Osteoblast (primary cell): Measurements from ENCODE around the gene TOMM70. TPM values are rescaled to one million over a fixed set of nuclear protein-coding genes. Genes with fewer than 3 reads are reported as not detected.

Source experiments
- DNase-seq: peaks from one replicate; pipeline ENCODE4 v3.0.0; 2011; ENCODE audit warnings: low spot score, mixed read lengths; ENCODE audit not compliant: insufficient read length; ENCODE audit errors: missing footprints
- H2AFZ ChIP-seq: 2 replicates; pipeline ENCODE4 v1.6.0; 2011; ENCODE audit warnings: mild to moderate bottlenecking, low read length
- H3K27ac ChIP-seq: 2 replicates; pipeline ENCODE4 v1.5.1; 2011; ENCODE audit warnings: mild to moderate bottlenecking, low read depth, low read length, moderate library complexity
- H3K27me3 ChIP-seq: 2 replicates; pipeline ENCODE4 v1.6.0; 2012; ENCODE audit warnings: mild to moderate bottlenecking, control low read depth, inconsistent platforms, low read length, moderate library complexity; ENCODE audit not compliant: insufficient read depth
- H3K36me3 ChIP-seq: 2 replicates; pipeline ENCODE4 v1.5.1; 2011; ENCODE audit warnings: mild to moderate bottlenecking, low read length, control low read depth, moderate library complexity; ENCODE audit not compliant: insufficient read depth
- H3K4me1 ChIP-seq: 2 replicates; pipeline ENCODE4 v1.5.1; 2011; ENCODE audit warnings: mild to moderate bottlenecking, low read length, control low read depth, moderate library complexity; ENCODE audit not compliant: insufficient read depth
- H3K4me2 ChIP-seq: 2 replicates; pipeline ENCODE4 v1.6.0; 2011; ENCODE audit warnings: mild to moderate bottlenecking, low read length; ENCODE audit not compliant: insufficient read depth
- H3K4me3 ChIP-seq: fragments of 200-600 bp; sonication (generic); 3 replicates; pipeline ENCODE4 v1.5.1; 2012; ENCODE audit warnings: mild to moderate bottlenecking, low read length, inconsistent platforms; ENCODE audit not compliant: insufficient read depth
- H3K79me2 ChIP-seq: 2 replicates; pipeline ENCODE4 v1.6.0; 2012; ENCODE audit warnings: mild to moderate bottlenecking, low read length, control low read depth, inconsistent platforms; ENCODE audit not compliant: insufficient read depth
- H3K9me3 ChIP-seq: 2 replicates; pipeline ENCODE4 v1.5.1; 2011; ENCODE audit warnings: low read depth, low read length, control low read depth
- H4K20me1 ChIP-seq: 2 replicates; pipeline ENCODE4 v1.6.0; 2012; ENCODE audit warnings: mild to moderate bottlenecking, low read length, control low read depth; ENCODE audit not compliant: insufficient read depth
- CTCF ChIP-seq: IDR thresholded peaks from 2 replicates; pipeline ENCODE4 v1.5.1; 2011; ENCODE audit warnings: mild to moderate bottlenecking, low read depth, low read length, moderate library complexity; ENCODE audit errors: extremely low read depth
- total RNA-seq: library from RNA; depleted of rRNA; stranded (reverse); fragments of >200 nt; gene quantifications from 2 replicates; pipeline ENCODE4 v1.2.3, GENCODE V29; 2012

Gene TOMM70
- total RNA-seq, 1 donor = 52.5 TPM

GRCh38 chr3:100324044-100324443 is 76.8 kb downstream of the TOMM70 start:
- Histone ChIP-seq H3K4me1 (no peaks in the 10 kb centered on the region), H3K27me3 (no peaks in the 10 kb centered on the region), H4K20me1 (no peaks in the 10 kb centered on the region), H3K27ac (no peak overlapping the region), H2AFZ (no peak overlapping the region), H3K4me3 (no peak overlapping the region), H3K36me3 (peaks cover 39% of the 10 kb centered on the region), H3K79me2 (no peaks in the 10 kb centered on the region), H3K4me2 (no peak overlapping the region), H3K9me3 (no peaks in the 10 kb centered on the region)
- TF ChIP-seq CTCF = no peak
- no peak for DNase-seq

GRCh38 chr3:100319951-100320350 is 80.9 kb downstream of the TOMM70 start:
- Histone ChIP-seq H3K27me3 (no peaks in the 10 kb centered on the region), H3K4me2 (no peak overlapping the region), H3K4me3 (no peak overlapping the region), H3K79me2 (no peaks in the 10 kb centered on the region), H3K27ac (no peak overlapping the region), H2AFZ (no peak overlapping the region), H3K4me1 (peaks cover 8% of the 10 kb centered on the region), H3K9me3 (no peaks in the 10 kb centered on the region), H4K20me1 (no peaks in the 10 kb centered on the region), H3K36me3 (peaks cover 43% of the 10 kb centered on the region)
- no peak for TF ChIP-seq CTCF
- no peak for DNase-seq

- no peak overlapping the region for H3K4me3 ChIP-seq
- peaks cover 8% of the 10 kb centered on the region for H3K4me1 ChIP-seq
- peaks cover 43% of the 10 kb centered on the region for H3K36me3 ChIP-seq
- no peak overlapping the region for H3K4me2 ChIP-seq
- no peaks in the 10 kb centered on the region for H3K9me3 ChIP-seq
- H2AFZ ChIP-seq = no peak overlapping the region
- H4K20me1 ChIP-seq = no peaks in the 10 kb centered on the region
- no peaks in the 10 kb centered on the region for H3K79me2 ChIP-seq
- no peak for DNase-seq
- TF ChIP-seq CTCF = no peak
- no peak overlapping the region for H3K27ac ChIP-seq
- no peaks in the 10 kb centered on the region for H3K27me3 ChIP-seq
Measured at GRCh38 chr3:100317912-100318311, 83.0 kb downstream of the TOMM70 start.

GRCh38 chr3:100316641-100317069 is 84.2 kb downstream of the TOMM70 start:
- Histone ChIP-seq H3K27ac (peak overlapping the region; percentile 10), H4K20me1 (no peaks in the 10 kb centered on the region), H2AFZ (no peak overlapping the region), H3K4me2 (peak overlapping the region; percentile 54), H3K36me3 (peaks cover 39% of the 10 kb centered on the region), H3K79me2 (no peaks in the 10 kb centered on the region), H3K4me3 (no peak overlapping the region), H3K9me3 (no peaks in the 10 kb centered on the region), H3K27me3 (no peaks in the 10 kb centered on the region), H3K4me1 (peaks cover 8% of the 10 kb centered on the region)
- TF ChIP-seq CTCF = peak; percentile 65
- no peak for DNase-seq

Other genes with a start within 250 kb of the TOMM70 start
- 64.4 and 64.5 TPM in 2 replicates for gene TBC1D23, start 140.1 kb downstream of the TOMM70 start, total RNA-seq
- gene NIT2, start 66.3 kb downstream of the TOMM70 start, total RNA-seq = 18.1 and 23.3 TPM in 2 replicates
- 2.9 and 3.2 TPM in 2 replicates for gene LNP1, start 450 bp upstream of the TOMM70 start, total RNA-seq
- 35.5 and 41.0 TPM in 2 replicates for gene TMEM45A, start 91.5 kb upstream of the TOMM70 start, total RNA-seq
- gene ADGRG7, start 208.5 kb upstream of the TOMM70 start, total RNA-seq = not detected in 2 replicates